Measurements from ENCODE around the gene RELT.

The RELT gene

DNA sequence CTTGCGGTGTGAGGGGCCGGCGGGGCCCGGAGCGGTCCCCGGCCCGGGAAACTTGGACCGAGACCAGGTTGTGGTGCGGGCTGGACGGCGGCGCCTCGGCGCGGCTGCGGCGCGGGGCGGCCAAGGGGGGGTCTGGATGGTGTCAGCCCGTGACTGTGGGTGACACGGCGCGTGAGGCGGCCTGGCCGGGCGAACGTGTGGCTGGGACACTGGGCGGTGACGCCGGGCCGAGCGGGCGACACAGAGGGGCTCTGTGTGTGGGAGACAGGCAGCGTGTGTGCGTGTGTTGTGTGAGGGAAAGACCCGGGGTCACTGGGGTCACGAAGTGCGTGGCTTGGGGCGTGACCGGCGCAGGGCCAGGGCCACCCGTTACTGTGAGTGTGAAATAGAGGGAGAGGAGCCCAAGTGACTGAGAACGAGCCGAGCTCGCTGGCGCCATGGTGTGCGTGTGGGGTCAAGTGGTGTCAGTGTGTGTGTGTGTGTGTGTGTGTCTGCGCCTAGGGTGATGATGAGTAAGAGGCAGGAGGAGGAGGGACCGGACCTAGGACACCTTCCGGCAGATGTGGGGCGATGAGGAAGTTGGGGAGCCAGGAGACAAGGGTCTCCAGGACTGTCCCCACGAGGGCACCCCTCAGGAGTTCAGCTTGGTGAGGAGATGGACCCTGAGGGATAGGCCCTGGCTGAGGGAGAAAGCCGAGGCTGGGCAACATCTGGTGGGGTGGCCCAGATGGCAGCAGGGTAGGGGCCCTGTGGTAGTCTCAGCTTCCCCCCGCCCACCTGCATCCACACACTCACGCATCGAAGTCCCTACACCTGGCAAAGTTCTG lies 817 bp downstream of the RELT start:
- DNase-seq (ENCODE audit: low spot score) = peak; percentile 48

- no peak for DNase-seq (ENCODE audit: low spot score)
These were observed 3.1 kb downstream of the RELT start for GRCh38 chr11:73379189-73379880.

DNA sequence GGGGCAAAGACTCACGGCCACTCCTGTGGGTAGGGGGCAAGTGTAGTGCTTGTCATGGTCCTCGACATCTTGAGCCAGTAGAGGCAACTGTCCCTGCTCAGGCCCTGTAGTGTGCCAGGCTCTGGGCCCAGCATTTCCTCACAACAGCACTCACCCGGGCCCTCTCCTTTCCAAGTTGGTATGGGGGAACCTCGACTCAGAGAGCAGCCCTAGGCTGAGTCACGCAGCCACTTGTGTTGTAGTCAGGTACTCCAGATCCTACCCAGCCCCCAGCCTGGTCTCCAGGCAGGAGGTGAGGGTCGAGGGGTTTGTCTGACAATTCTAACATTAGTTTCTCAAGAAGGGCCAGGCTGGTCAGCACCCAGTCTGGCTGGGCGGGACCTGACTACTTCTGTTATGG lies 4.1 kb downstream of the RELT start:
- no peak for DNase-seq (ENCODE audit: low spot score)

DNA sequence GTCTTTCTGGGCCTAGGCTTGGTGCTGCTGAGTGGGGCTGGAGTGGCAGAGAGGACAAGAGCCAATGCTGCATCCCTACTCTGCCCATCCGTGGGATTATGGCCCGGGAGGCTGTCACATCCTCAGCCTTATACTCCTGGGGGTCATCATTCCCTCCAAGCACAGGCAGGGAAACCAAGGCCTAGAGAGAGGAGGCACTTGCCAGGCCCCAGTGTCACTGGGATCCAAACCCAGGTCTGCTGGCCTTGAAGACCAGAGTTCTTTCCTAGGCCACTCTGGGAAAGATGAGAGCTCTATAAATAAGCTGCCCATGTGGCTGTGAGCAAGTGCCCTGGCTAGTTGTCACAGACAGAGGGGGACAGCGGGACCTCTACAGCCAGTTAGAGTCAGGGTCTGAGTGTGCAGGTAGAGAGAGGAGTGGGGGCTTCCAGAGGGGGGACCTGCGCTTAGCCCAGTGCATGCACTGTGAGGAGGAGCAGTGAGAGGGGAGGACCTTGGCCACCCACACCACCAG lies 4.8 kb downstream of the RELT start:
- DNase-seq (ENCODE audit: low spot score) = no peak

- DNase-seq (ENCODE audit: low spot score) = no peak
These were observed 5.4 kb downstream of the RELT start for GRCh38 chr11:73381589-73381988.

- DNase-seq (ENCODE audit: low spot score) = no peak
These were observed 6.0 kb downstream of the RELT start for GRCh38 chr11:73382183-73382582.

DNA sequence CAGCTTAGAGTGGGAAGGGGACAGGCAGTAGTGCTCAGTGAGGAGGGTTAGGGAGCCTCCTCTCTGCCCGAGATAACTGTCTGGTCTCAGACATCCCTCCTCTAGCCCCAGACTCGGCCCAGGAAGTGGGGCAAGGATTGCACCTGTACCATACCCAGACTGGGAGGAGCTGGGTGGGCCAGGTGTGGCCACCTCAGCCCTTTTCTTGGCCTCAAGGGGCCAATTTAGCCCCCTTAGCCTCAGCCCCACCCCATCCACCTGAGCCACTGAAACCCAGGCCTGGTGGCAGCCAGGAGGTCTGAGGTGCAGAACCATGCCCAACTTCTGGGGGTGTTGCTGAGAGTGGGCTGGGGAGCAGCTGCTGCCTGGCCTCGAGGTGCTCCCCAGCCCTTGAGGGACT lies 6.5 kb downstream of the RELT start:
- DNase-seq (ENCODE audit: low spot score) = no peak

DNA sequence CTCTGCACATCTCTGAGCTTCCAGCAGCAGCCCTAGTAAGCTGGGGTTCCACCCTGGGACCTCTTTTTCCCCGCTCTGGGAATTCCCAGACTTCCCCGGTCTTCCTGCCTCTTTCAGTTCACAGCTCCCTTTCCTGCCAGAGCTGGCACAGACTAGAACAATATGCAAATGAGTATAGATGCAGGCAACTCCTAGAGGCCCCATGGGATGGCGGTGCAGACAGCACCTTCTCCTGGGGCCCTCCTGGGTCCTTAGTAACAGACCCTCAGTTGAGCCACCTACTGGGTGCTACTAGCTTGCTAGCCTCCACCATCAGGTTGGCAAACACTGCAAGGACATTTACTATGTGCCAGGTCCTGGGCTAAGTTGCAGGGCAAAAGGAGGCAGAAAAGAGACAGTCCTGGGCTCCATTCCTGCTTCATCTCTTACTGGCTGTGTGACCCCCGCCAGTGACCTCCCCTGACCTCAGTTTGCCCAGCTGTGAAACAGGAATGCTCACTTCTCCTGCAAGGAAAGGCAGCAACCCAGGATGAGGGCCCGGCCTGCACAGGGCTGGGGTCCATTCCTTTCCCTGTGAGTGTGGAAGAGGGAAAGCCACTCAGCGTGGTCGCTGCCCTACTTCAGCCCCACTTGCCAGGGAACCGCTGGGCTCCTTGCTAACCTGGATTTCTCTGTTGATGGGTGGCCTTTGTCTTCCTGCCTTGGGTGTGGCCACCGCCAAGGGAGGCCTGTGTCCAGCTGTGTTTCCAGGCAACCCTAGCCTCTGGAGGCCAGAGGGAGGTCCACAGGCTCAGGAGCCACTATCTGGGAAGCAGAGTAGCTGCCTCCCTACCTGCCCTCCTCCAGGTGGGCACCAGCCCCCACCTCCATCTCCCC lies 7.3 kb downstream of the RELT start:
- DNase-seq (ENCODE audit: low spot score) = no peak

DNA sequence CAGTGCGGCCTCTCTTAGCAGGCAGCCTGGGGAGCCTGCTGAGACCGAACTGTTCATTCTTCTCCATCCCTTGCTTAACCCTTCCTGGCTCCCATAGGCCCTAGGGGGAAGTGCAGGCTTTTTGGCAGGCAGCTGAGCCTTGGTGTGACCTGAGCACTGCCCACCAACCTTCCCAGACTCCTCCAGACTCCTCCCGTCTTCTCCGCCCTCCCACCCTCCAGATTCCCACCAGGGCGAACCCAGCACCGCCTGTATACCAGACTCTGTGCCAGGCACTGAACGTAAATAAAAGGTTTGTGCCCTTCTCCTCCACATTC lies 7.9 kb downstream of the RELT start:
- no peak for DNase-seq (ENCODE audit: low spot score)

GRCh38 chr11:73384531-73384871 lies 8.3 kb downstream of the RELT start:
- no peak for DNase-seq (ENCODE audit: low spot score)

DNA sequence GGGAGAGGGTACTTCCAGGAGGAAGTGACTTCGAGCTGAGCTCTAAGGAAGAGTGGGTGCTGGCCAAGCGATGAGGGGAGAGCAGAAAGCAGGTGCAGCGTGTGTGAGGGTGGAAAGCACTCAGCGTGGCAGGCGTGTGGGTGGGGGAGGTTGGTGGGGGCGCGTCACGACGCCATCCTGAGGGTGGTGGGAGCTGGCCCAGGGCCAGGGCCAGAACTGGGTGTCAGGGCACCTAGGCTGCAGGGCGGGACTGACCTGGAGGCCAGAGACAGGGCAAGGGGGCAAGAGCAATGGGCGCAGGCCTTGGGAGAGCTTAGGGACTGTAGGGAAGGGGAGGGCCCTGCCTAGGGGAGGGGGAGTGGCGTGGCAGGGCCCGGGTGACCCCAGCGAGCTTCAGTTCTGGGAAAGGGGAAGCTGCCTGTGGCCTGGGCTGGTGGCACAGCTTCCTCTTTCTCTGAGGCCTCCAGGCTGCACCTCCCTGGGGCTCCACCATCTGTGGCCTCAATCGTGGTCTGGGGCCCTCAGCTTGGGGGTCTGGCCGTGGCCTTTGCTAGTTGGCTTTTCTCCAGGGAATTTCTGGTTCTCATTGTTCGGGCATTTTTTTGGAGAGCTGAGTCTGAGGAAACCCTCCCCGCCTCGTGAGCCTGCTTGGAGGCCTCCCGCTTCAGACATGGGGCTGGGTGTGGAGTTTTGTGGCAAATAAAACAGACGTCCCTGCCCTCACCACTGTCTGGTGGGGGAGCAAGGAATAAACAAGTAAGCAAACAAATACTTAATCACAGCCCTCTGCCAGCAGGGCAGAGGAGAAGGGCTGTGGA lies 8.9 kb downstream of the RELT start:
- DNase-seq (ENCODE audit: low spot score) = no peak

GRCh38 chr11:73386016-73386415 lies 9.8 kb downstream of the RELT start:
- DNase-seq (ENCODE audit: low spot score) = peak; percentile 35

DNA sequence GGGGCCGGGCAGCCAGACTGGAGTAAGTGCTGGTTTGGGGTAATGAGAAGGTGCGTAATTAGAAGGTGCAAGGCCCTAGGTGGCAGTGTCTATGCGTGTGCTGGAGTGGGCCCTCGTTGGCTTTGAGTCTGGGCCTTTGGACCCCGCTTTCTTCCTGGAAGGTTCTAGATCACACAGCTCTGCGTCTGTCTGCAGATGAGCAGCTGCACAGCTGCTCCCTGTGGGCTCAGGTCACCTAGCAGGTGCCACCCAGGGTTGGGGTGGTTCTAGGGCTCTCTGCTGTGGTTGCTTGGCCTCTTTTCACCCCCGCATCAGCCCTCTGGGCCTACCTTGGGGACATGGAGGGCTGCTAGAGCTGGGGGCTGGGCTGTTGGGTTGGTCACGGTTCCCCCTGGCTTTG lies 10.3 kb downstream of the RELT start:
- no peak for DNase-seq (ENCODE audit: low spot score)

- no peak for DNase-seq (ENCODE audit: low spot score)
These were observed 11.5 kb downstream of the RELT start for GRCh38 chr11:73387594-73388264.

DNA sequence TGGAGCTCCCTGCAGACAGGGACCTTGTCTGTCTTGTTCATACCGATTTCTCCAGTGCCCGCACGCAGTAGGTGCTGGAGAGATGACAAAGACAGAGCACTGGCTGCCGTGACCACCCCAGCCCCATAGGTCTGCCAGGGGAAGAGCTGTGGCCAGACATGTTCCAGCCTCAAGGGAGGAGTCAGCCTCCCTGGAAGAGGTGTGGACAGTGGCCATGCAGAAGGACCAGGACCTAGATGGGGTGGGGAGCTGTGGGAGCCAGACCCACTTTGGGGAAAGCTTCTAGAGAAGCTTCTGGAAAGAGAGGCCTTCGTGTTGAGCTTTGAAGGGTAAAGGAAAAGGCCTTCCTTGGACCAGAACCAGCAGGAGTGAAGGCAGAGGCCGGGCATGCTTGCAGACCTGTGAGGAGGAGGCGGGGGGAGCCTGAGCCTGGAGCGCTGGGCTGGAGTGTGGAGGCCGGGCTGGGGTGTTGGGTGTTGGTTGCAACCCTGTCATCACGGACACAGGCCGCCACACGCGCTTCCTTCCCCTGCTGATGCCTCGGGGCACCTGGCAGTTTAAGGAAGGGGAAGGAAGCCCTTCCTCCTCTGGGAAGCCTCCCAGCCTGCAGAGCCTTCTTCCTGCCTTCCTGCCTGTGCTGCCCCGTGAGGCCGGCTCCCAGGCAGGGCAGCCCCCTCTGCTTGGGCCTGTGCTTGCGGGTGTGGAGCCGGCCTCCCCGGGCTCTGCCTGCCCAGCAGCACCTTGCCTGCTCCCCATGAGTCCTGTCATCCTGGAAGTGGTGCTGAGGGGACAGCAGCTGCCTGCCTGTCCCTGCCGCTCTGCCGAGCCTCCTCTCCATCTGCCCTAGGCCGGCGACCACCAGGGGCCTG lies 12.3 kb downstream of the RELT start:
- DNase-seq (ENCODE audit: low spot score) = no peak

GRCh38 chr11:73389134-73389525 lies 12.9 kb downstream of the RELT start:
- DNase-seq (ENCODE audit: low spot score) = no peak

GRCh38 chr11:73389916-73390315 lies 13.7 kb downstream of the RELT start:
- DNase-seq (ENCODE audit: low spot score) = no peak

DNA sequence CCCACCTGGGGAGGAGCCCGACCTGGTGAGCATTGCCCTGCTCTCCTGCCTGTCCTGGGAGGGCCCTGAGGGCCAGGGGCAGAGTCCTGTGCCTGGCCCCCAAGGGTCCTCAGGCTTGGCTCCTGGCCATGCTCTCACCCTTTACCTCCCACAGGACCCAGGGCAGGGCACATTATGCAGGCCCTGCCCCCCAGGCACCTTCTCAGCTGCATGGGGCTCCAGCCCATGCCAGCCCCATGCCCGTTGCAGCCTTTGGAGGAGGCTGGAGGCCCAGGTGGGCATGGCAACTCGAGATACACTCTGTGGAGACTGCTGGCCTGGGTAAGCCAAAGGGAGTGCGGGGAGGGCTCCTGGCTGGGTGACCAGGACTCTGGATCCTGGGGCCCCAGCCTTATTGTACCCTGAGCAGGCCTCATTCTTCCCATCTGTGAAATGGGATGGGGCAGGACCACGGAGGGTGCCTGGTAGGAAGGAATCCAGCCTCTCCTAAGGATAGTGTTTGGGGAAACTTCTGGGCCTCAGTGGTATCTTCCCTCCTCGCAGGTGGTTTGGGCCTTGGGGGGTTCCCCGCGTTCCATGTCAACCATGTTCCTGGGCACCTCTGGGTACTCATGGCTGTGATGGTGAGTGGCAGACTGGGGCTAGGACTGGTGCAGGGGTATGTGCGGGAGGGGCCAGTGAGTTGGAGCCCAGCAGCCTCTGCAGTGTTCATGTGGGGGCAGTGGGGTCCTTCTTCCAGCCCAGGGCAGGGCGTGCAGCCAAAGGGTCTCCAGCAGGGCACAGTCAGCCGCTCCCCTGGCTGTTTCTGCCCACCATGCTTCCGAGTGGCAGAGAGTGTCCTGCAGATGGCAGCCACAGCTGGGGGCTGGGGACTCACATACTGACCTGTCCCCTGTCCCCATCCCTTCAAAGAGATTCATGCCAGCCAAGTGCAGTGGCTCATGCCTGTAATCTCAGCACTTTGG lies 14.7 kb downstream of the RELT start:
- no peak for DNase-seq (ENCODE audit: low spot score)

GRCh38 chr11:73391665-73392064 lies 15.5 kb downstream of the RELT start:
- DNase-seq (ENCODE audit: low spot score) = no peak

Measured in hematopoietic multipotent progenitor cell treated with erythropoietin and hydrocortisone succinate and interleukin-3 and kit ligand, for 15 days (in vitro differentiated cells).